AG09319 (cell line): ENCODE measurements around the gene SALL1.

Experiments used
- DNase-seq: peaks from one replicate; pipeline ENCODE4 v3.0.0-alpha.2; 2010; ENCODE audit warnings: low read depth; ENCODE audit errors: extremely low read depth
- CTCF ChIP-seq: IDR thresholded peaks from 2 replicates; pipeline ENCODE4 v1.5.1; 2011; ENCODE audit warnings: low read depth, mild to moderate bottlenecking, inconsistent platforms, low read length, moderate library complexity

Gene SALL1

GRCh38 chr16:51121850-51122249 lies 29.2 kb downstream of the SALL1 start:
- DNase-seq = no peak
- TF ChIP-seq CTCF = no peak

- no peak for TF ChIP-seq CTCF
- no peak for DNase-seq
Observed at GRCh38 chr16:51120730-51121347, 30.2 kb downstream of the SALL1 start.

GRCh38 chr16:51119973-51120729 lies 30.9 kb downstream of the SALL1 start:
- no peak for DNase-seq

GRCh38 chr16:51119556-51119955 lies 31.5 kb downstream of the SALL1 start:
- TF ChIP-seq CTCF = no peak
- DNase-seq = no peak

More at GRCh38 chr16:51119973-51120729, 30.9 kb downstream of the SALL1 start:
- no peak for TF ChIP-seq CTCF

- no peak for TF ChIP-seq CTCF
- DNase-seq = no peak
Observed at GRCh38 chr16:51116353-51116752, 34.7 kb downstream of the SALL1 start.

GRCh38 chr16:51114382-51114781 lies 36.7 kb downstream of the SALL1 start:
- TF ChIP-seq CTCF = no peak
- DNase-seq = no peak
